UCSD-AML1 (cell line): Measurements from ENCODE around the gene CABCOCO1.

ENCODE experiments used
- DNase-seq: peaks from one replicate; lab custom pipeline; 2025; ENCODE audit not compliant: unreplicated experiment; lab: John Stamatoyannopoulos, UW

CABCOCO1 gene, protein sequence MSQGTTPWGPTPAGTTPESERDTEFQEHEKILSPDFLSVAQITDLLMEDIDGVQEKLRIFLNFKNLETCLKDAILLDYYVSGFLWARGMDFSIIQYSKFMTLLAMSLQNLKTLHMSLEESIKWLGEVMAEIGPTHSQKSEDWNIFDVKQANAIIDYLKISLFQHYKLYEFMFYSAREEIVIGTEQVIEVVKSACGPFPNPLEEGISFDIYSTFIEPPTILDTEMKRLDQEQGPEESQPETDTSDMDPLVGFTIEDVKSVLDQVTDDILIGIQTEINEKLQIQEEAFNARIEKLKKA

DNA sequence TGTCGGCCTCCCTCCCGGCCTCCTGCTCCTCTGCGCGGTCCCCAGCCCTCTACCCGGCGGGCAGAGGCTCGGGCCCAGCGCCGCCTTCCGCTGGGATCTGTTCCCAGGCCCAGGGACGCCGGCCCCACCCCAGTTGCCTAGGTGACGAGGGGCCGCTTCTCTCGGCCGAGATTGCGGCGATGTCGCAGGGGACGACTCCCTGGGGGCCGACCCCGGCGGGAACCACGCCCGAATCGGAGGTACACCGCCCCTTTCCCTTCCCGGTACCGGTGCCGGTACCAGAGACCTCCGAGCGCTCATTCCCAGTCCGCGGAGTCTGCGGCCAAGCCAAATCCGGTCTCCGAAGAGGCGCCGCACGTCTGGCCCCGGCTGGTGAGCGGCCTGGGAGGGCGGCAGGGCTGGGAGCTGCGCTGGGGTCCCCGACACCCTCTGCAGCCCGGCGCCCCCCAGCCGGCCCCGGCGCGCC, at the start of gene CABCOCO1:
Gene CABCOCO1 (plus strand): TSS at position 136 of the 466 bp plus-strand sequence. CDS start 44 bp downstream, at position 180.
- DNase-seq, result no peak

DNA sequence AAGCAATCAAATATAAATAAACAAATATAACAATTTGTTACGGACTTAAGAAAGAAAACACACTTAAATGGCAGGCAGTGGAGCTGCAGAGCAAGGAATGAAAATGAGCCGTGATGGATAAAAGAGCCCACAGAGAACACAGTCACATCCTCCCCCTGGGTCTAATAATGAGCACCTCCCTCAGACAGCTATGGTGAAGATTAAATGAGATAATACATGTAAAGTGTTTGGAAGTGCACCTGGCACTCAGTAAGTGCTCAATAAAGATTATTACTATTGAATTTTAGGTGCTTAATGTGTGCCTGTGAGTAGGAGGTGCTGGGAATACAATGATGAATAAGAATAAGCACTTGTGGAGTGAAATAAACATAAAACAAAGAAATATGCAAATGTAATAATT, 49.1 kb upstream of the CABCOCO1 start:
- no peak for DNase-seq

DNA sequence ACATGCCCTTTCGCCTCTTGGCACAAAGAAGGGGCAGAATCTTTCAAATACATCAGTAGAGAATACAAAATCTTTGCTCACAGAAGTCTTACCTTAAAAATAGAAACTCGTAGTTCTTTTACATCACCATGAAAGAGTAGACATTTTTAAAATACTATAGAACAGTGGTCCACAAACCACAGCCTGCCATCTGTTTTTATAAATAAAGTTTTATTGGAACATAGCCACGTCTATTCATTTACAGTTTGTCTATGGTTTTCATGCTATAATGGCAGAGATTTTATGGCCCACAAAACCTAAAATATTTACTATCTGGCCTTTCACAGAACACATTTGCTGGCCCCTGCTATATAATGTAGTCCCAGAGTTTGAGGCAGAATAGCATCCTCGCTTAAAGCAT, 46.1 kb upstream of the CABCOCO1 start:
- DNase-seq, result no peak

DNA sequence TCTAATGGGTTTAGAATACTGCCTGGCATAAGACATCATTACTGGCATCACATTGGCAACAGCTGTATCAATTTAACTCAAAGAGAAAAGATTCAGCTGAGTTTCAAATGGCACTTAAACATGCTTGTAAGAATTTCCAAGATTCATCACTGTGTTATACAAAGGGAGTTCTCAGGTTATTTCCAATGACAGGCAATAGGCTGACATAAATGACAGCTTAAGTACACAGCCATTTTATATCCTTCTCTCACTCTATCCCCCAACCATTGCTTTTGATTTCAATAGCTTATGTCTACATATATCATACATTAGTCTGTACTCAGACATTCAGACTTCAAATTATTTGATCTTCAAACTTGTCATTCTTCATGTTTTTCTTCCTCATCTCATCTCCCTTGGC, 45.5 kb upstream of the CABCOCO1 start:
- DNase-seq, result no peak

DNA sequence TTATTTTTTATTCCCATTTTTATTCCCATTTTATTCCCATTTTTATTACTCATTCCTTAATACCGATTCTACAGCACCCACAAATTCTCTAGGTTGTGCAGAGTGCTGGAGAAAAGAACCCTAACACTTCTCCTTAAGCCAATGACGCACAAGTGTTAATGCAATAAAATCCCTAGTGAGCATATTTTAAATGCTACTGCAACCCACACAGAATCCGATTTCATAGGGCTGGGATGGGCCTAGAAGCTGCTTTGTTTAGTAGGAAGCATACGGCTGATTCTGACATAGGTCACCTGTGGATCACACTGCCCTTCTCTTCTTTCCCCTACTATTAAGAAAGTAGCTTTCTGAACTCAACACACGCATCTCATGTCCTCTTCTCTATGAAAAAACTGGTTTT, 45.1 kb upstream of the CABCOCO1 start:
- no peak for DNase-seq

DNA sequence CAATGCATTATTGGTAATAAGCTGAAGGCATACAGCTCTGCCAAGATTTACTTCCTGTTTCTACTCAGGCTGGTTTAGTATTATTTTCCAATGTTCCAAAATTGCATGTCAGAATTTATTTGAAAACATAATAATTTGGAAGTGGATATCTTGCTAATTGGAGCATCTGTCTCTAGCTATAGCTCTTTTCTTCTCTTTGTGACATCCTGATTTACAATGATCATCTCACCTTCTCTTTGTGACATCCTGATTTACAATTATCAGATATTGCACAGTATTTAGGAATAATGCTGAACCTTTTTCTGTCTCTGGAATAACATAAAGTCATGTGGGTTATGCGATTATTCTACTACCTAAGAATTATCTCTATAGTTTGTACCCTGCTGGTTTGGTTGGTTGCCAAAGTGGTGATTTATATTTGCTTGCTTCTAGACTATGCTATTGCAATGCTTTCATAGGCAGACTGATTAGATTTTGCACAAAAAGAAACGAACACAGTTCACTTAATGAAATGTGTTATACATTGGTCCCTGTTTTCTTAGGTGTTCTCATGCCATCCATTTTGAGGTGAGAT, 44.3 kb upstream of the CABCOCO1 start:
- no peak for DNase-seq

DNA sequence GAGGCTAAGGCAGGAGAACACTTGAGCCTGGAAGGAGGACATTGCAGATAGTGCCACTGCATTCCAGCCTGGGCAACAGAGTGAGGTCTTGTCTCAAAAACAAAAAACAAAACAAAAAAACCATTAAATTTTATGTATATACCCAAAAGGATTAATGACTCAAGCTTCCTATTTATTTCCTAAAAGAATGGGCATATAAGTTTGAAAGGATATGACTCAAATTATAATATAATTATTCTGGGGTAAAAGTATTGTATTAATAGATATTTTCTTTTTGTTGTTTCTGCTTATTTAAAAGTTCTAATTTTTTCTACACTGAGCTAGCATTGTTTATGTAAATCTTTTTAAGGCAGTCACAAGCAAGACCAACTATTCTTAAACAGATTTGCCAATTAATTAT, 42.2 kb upstream of the CABCOCO1 start:
- DNase-seq, result no peak

DNA sequence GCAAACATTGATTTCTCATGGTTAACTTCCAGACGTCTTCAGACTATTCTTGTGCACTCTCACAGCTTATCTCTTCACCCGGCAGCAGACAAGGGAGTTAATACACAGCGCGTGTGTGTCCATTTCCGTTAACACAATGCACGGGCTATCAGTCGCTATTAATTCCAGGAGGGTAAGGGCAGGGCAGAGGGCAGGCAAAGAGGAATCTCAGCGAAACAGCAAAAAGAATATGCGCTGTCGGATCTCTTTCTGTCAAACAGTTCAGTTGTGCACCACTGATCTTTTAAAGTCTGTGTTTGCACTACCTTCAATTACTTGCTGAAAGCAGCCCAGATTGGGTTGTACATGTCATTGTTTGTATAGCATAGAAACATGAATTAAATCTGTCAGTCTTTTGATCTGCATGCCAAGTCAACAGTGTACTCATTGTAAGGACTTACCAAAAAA, 41.1 kb upstream of the CABCOCO1 start:
- no peak for DNase-seq

DNA sequence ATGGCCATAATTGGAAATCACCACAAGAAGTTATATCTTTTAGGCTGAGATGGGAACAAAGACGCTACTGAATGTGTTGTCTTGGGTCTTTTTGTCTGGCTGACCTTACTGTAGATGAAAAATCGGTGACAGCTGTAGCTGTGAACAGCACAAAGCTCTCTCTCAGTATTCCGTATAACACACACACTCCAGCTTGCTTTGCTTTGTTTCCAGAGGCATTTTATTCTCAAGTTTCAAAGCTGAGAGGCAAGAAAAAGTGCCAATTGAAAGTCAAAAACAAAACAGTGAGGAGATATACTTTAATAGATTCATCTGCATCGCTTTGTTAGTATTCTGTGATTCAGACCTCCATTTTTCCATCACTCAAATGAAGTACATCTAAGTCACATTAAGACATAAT, 39.6 kb upstream of the CABCOCO1 start:
- no peak for DNase-seq

DNA sequence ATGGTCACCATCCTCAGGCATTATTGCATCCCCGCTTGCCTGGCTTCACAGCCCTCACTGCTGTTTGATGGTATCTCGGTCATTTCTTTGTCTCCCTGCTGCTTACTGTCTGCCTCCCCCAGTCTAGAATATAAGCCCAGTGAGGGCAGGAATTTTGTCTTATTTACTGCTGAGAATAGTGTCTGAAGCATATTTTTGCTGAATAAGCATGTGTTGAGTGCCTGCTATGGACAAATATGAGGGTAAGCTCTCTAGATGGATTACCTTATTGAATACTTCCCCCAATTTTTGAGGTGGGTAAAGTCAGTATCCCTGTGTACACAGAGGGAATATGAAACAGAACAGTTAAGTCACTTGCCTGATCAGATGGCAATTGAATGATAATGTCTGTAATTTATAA, 36.5 kb upstream of the CABCOCO1 start:
- DNase-seq, result no peak

DNA sequence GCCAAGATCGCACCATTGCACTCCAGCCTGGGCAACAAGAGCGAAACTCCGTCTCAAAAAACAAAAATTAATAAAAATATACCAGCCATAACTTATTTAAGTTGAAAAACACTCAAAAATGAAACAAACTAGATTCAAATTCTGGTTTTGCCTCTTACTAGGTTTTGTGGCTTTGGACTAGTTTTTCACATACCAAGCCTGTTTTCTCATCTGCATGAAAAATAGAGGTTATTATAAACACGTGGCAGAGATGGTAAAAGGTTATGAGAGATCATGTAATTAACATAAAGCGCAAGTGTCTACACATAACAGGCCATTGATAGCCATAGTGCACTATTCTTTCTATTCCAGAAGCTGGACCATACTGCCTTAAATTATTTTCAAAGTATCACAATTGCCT, 35.5 kb upstream of the CABCOCO1 start:
- DNase-seq, result no peak

DNA sequence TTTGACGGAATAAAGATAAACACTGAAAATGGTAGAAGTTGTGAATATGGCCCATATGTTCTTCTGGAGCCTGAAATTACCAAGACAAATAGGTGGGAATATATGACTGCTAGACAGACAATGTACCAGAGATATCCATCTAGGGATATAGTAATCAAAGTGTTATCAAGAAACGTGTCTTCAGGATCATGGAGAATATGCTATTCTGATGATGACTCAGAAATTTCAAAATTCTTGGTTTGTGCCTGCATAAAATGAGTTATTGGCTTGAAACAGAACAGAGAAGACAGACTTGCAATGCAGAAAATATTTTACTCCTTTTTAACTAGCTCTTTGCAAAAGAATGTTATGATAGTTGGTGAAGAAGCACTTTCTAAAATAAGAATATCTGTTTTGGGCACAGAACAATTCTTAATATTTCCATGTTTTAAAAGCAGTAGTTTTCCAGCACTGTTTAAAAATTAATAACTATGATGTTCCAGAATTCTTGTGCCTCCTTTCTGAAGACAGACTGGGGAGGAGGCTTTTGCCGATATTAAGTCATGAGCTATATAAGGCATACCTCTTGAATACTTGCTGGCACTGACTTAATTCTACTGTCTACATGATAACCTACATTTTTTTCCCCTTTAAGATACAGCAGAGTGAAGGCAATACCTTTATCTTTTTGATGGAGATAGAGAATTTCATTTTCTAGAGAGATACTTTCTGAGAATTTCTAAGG, 34.4 kb upstream of the CABCOCO1 start:
- DNase-seq, result no peak

DNA sequence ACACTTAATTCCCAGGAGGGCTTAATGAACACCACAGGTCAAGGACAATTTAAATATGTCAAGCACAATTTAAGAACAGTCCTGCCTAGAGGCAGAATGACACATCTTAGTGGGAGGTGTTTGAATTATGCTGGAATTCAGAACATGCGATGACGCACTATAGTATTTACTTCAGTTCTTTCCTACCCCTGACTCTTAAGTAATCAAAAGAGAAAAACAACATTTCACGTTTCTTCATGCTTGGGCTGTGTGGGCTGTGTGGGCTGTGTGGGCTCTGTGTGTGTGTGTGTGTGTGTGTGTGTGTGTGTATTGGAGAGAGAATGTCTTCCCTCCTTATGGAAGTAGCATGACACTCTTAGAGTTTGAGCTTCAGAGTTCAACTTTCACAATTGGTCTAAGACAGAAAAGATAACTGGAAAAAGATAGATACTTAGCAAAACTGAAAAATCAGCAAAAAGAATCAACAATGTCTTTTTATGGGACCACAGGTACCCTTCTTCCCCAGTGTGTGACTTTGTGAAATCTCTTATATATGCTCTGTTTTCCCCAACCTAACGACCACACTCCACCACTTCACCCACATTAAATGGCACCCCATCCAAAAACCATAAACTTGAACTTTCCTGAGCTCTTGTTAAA, 33.7 kb upstream of the CABCOCO1 start:
- DNase-seq, result no peak

DNA sequence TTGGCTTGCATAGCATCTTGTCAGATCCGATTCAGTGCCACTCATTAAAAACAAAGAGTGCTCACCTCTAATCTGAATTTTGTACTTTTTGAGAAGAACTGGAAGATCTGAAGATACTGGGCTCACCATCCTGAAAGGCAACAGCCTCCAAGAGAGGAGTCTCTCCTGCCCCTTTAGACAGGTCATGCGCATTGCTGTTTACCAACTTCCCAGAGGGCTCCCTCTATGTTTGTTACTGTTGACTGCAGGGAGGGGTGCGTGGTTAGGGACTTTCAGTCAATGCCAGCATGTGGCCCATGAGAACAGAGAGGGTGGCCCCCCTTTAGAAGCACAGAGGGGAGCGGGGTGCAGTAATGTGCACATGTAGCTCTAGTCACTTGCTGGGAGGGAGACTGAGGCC, 33.2 kb upstream of the CABCOCO1 start:
- no peak for DNase-seq

DNA sequence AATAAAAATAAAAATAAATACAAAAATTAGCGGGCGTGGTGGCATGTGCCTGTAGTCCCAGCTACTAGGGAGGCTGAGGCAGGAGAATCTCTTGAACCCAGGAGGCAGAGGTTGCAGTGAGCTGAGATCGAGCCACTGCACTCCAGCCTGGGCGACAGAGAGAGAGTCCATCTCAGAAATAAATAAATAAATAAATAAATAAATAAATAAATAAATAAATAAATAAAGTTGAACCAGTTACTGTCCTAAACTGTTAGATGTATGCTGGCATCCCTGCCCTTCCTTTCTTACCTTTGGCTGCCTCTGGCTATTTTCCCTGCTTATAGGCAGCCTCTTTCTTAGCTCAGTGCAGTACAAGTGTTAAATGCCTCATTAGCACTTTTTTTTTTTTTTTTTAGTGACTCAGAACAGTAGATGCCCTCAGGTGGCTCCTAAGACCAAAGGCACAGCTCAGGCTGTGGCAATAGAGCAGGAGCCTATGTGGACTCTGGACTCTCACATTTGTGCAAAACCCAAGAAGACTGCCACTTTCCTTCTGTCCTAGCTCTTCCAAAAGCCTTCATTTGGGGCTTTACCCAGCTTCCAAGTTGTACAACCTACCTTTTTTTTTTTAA, 30.6 kb upstream of the CABCOCO1 start:
- DNase-seq, result no peak

DNA sequence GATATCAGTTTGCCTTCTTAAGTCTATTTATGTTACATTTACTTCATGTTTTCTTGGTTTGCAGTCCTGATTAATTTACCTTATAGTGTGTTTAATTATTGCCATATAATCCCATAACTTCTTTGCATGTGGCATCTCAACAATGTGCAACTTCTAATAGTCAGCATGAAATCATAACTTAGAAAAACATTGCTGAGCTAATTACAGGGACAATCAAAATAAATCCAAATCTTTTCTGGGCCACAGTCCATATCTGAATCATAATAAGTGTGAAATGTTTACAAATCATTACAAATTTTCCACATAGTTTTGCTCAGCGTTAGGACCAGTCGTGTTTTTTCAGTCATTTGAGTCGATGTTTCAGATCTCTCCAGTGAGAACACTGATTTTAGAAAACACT, 29.1 kb upstream of the CABCOCO1 start:
- no peak for DNase-seq

DNA sequence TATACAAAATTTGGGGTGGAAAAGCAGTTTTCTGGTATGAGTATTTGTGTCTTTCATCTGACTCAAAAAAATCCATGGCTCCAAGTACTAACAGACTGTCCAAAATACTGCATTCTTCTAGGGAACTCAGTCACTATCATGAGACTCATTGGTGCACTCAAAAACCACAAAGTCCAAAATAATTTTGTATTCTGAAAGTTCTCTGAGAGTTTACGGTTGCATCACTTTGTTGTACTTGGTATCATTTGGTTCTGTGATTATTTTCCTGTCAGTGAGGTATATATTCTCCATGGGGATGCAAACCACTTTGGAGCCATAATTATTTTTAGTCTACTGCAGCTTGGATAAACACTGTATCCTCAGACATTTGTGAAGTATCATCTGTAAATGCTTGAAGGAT, 28.0 kb upstream of the CABCOCO1 start:
- DNase-seq, result no peak

DNA sequence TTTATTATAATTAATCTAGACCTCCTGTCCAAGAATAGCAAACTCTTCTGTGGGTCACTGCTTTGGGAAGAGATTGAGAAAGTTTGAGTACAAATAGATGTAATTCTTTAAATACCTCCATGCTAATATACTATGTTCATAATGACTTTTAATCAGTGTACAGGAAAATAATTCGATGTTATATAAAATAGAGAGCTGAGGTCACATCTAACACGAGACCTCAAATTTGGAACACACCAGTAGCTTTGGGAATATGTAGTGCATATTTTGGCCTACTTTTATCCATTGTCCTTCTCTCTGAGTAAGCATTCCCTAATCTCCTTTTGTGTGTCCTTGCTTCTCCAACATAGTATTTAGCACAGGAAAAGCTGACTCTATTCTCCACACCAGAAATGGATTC, 27.3 kb upstream of the CABCOCO1 start:
- DNase-seq, result no peak

DNA sequence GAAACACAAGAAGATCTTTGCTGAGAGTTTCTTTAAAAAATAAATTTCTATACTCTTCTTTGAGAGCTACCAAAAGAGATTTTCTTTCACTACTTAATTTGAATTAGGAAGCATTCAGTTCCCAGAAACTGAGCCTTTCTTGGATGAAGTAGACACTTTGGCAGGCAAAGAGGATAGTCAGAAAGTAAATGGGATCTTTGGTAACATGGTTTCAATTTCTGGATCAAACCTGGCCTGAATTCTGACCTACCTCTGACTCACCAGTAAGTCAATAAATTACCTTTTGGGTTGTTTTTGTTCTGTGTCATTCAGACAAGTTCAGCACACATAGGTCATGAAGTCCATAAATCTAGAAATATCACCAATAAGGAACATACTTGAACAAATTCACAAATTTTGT, 26.8 kb upstream of the CABCOCO1 start:
- no peak for DNase-seq

DNA sequence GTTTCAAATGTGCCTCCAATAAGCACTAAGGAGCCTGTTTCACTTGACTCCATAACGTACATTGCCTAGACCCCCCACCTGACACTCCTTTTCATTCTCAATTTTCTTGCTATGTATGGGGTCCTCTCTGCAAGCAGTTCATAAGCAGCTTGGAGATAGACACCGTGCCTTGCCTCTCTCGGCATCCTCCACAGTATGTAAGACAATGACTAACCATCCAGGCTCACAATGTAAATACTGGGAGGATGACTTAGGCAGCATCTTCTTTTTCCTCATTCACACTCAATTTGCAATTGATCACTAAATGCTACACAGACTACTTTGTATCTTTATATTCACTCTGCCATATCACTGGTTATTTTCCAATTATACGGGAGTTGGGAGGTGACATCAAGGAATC, 22.8 kb upstream of the CABCOCO1 start:
- no peak for DNase-seq

DNA sequence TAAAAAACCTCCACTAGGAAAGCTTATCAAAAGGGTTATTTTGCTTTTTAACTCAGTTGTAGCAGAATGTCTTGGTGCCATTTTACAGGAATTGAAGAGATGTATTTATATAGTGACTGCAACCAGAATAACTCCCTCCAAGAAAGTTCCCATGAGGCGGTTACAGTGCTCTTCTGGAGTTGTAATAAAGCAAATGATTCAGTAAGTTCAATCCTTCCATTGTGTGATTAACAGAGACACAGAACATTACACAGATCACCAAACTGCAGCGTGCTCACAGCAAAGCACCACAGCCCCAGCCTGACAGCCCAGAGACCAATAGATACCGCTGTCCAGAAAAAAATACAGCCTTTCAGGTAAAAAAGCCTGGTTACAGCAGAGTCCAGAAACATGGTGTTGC, 21.9 kb upstream of the CABCOCO1 start:
- no peak for DNase-seq
